Astrocyte (in vitro differentiated cells and primary cell): ENCODE measurements around the gene AURKAIP1. TPM values are rescaled to one million over a fixed set of nuclear protein-coding genes. Genes with fewer than 3 reads are reported as not detected.
"Not testable (repeated sequence)": the region's sequence is repeated elsewhere in the genome, so short reads cannot be mapped to it uniquely, and the experiment has no call there.

Source experiments
- DNase-seq: peaks from one replicate; pipeline ENCODE4 v3.0.0-alpha.2; 2010; ENCODE audit warnings: low read depth
- FAIRE-seq: peaks from 2 replicates; lab custom pipeline; 2011; peaks lifted over from hg19 to GRCh38; lab: Jason Lieb, UNC
- H2AFZ ChIP-seq: 2 replicates; pipeline ENCODE4 v1.6.0; 2012; ENCODE audit warnings: low read depth, low read length, inconsistent platforms
- H3K27ac ChIP-seq: 2 replicates; pipeline ENCODE4 v1.5.1; 2011; ENCODE audit warnings: low read depth, low read length, inconsistent platforms
- H3K27me3 ChIP-seq: 2 replicates; pipeline ENCODE4 v1.6.0; 2011; ENCODE audit warnings: low read length, inconsistent platforms; ENCODE audit not compliant: insufficient read depth
- H3K36me3 ChIP-seq: 2 replicates; pipeline ENCODE4 v1.5.1; 2011; ENCODE audit warnings: low read length, inconsistent platforms; ENCODE audit not compliant: insufficient read depth
- H3K4me1 ChIP-seq: 2 replicates; pipeline ENCODE4 v1.5.1; 2011; ENCODE audit warnings: low read length, inconsistent platforms; ENCODE audit not compliant: insufficient read depth
- H3K4me2 ChIP-seq: 2 replicates; pipeline ENCODE4 v1.6.0; 2012; ENCODE audit warnings: low read length, inconsistent platforms
- H3K4me3 ChIP-seq: 2 replicates; pipeline ENCODE4 v1.5.1; 2011; ENCODE audit warnings: low read depth, mild to moderate bottlenecking, low read length, inconsistent platforms; ENCODE audit not compliant: insufficient read depth
- H3K79me2 ChIP-seq: 2 replicates; pipeline ENCODE4 v1.6.0; 2012; ENCODE audit warnings: mild to moderate bottlenecking, low read length, inconsistent platforms; ENCODE audit not compliant: insufficient read depth
- H3K9ac ChIP-seq: 2 replicates; pipeline ENCODE4 v1.6.0; 2012; ENCODE audit warnings: mild to moderate bottlenecking, low read length, inconsistent platforms
- H3K9me3 ChIP-seq: 2 replicates; pipeline ENCODE4 v1.5.1; 2012; ENCODE audit warnings: low read depth, mild to moderate bottlenecking, low read length, inconsistent platforms; ENCODE audit not compliant: insufficient read depth
- H4K20me1 ChIP-seq: 2 replicates; pipeline ENCODE4 v1.6.0; 2012; ENCODE audit warnings: low read length, inconsistent platforms; ENCODE audit not compliant: insufficient read depth
- H3K27ac Mint-ChIP-seq: one replicate; pipeline ENCODE4 v1.8.0; 2021; ENCODE audit warnings: mild to moderate bottlenecking, mixed read lengths; ENCODE audit not compliant: unreplicated experiment
- H3K27me3 Mint-ChIP-seq: one replicate; pipeline ENCODE4 v1.8.0; 2021; ENCODE audit warnings: low read depth, mixed read lengths; ENCODE audit not compliant: unreplicated experiment
- H3K36me3 Mint-ChIP-seq: one replicate; pipeline ENCODE4 v1.8.0; 2021; ENCODE audit warnings: low read depth, mixed read lengths; ENCODE audit not compliant: unreplicated experiment
- H3K4me1 Mint-ChIP-seq: one replicate; pipeline ENCODE4 v1.8.0; 2021; ENCODE audit warnings: low read depth, mixed read lengths; ENCODE audit not compliant: unreplicated experiment
- H3K4me3 Mint-ChIP-seq: one replicate; pipeline ENCODE4 v1.8.0; 2021; ENCODE audit warnings: mild to moderate bottlenecking, moderate library complexity, mixed read lengths; ENCODE audit not compliant: unreplicated experiment
- H3K9me3 Mint-ChIP-seq: one replicate; pipeline ENCODE4 v1.8.0; 2021; ENCODE audit warnings: mild to moderate bottlenecking, mixed read lengths; ENCODE audit not compliant: unreplicated experiment
- EZH2 ChIP-seq: IDR thresholded peaks from 2 replicates; pipeline ENCODE4 v1.6.1; 2012; ENCODE audit warnings: mild to moderate bottlenecking, low read length, inconsistent platforms; ENCODE audit not compliant: insufficient read depth
- total RNA-seq: library from RNA; stranded (reverse); gene quantifications from 2 replicates; pipeline ENCODE4 v1.2.1, GENCODE V29; 2021
- TF ChIP-seq, protein P1 (sequence below): IDR thresholded peaks from 2 replicates; pipeline ENCODE4 v1.5.1; 2011; ENCODE audit warnings: low read depth, mild to moderate bottlenecking, inconsistent platforms, low read length, moderate library complexity; ENCODE audit not compliant: insufficient read depth

Gene AURKAIP1
- total RNA-seq, 1 donor from 2014 or later = 135 TPM

DNA sequence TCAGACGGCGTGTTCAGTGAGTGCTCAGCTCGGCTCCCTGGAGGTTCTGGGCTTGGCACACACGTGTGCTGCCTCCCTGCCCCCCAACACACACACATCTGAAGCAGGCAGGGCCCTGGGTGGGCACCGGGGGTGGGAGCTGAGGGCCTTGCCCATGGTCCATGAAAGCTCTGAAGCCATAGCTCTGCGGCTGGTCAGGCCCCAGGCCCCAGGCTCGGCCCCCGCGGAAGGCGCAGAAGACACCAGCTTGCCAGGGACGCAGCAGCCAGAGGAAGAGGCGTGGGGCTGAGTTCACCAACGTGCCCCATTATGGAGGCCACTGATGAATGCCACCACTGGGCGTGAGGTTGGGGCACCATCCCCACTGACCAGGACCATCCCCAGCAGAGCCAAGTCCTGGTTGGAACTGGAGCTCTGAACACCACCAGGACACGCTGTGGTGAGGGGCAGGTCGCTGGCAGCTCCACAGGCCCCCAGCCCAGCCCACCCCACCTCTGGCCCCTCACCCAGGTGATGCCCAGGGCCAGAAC is 4.2 kb downstream of the AURKAIP1 start:
- Histone ChIP-seq H3K27ac (no peak overlapping the region), H3K4me1 (peaks cover 14% of the 10 kb centered on the region), H4K20me1 (peaks cover 26% of the 10 kb centered on the region), H3K9me3 (peaks cover 8% of the 10 kb centered on the region), H3K4me2 (no peak overlapping the region), H3K9ac (no peak overlapping the region), H3K27me3 (no peaks in the 10 kb centered on the region), H3K79me2 (peaks cover 34% of the 10 kb centered on the region), H2AFZ (no peak overlapping the region), H3K4me3 (no peak overlapping the region), H3K36me3 (peaks cover 3% of the 10 kb centered on the region)
- Mint-ChIP-seq H3K4me1 (peaks cover 10% of the 10 kb centered on the region), H3K27me3 (no peaks in the 10 kb centered on the region), H3K9me3 (no peaks in the 10 kb centered on the region), H3K4me3 (no peak overlapping the region), H3K27ac (no peak overlapping the region), H3K36me3 (no peaks in the 10 kb centered on the region)
- TF ChIP-seq, protein P1, sequence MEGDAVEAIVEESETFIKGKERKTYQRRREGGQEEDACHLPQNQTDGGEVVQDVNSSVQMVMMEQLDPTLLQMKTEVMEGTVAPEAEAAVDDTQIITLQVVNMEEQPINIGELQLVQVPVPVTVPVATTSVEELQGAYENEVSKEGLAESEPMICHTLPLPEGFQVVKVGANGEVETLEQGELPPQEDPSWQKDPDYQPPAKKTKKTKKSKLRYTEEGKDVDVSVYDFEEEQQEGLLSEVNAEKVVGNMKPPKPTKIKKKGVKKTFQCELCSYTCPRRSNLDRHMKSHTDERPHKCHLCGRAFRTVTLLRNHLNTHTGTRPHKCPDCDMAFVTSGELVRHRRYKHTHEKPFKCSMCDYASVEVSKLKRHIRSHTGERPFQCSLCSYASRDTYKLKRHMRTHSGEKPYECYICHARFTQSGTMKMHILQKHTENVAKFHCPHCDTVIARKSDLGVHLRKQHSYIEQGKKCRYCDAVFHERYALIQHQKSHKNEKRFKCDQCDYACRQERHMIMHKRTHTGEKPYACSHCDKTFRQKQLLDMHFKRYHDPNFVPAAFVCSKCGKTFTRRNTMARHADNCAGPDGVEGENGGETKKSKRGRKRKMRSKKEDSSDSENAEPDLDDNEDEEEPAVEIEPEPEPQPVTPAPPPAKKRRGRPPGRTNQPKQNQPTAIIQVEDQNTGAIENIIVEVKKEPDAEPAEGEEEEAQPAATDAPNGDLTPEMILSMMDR = no peak
- no peak for TF ChIP-seq EZH2
- FAIRE-seq (no peak), DNase-seq (no peak)

DNA sequence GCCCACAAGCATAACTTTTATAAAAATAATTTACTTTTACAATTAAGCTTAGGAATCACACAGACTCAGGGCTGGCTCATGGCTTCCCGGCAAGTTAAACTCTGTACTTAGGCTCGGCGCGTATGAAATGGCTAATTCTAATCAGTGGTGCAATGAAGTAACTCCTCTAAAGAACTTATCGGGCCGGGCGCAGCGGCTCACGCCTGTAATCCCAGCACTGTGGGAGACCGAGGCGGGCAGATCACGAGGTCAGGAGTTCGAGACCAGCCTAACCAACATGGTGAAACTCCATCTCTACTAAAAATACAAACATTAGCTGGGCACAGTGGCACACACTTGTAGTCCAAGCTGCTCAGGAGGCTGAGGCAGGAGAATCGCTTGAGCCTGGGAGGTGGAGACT is 4.9 kb downstream of the AURKAIP1 start:
- H3K9me3 Mint-ChIP-seq, H3K9me3 ChIP-seq, H3K9ac ChIP-seq, H3K4me3 Mint-ChIP-seq, H3K27me3 ChIP-seq, H3K4me3 ChIP-seq, H3K4me2 ChIP-seq, H3K4me1 Mint-ChIP-seq, FAIRE-seq, H3K27ac ChIP-seq, DNase-seq, H3K36me3 ChIP-seq, H3K27ac Mint-ChIP-seq, H2AFZ ChIP-seq, H3K36me3 Mint-ChIP-seq, H3K27me3 Mint-ChIP-seq: not testable (repeated sequence)
- Histone ChIP-seq H3K79me2 (peaks cover 34% of the 10 kb centered on the region), H4K20me1 (peaks cover 26% of the 10 kb centered on the region), H3K4me1 (peaks cover 14% of the 10 kb centered on the region)

DNA sequence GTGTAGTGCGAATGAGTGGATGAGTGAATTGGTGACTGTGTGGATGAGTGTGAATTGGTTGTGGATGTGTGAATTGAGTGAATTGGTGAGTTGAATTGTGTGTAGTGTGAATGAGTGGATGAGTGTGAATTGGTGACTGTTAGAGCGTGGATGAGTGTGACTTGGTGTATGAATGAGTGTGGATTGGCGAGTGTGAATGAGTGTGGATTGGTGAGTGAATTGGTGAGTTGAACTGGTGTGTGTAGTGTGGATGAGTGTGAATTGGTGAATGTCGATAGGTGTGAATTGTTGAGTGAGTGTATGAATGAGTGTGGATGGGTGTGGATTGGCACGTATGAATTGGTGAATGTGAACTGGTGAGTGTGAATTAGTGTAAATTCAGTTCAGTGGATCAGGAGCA is 7.7 kb downstream of the AURKAIP1 start:
- no peaks in the 10 kb centered on the region for H3K36me3 ChIP-seq
- Mint-ChIP-seq H3K4me3 (no peak overlapping the region), H3K27me3 (no peaks in the 10 kb centered on the region), H3K27ac (no peak overlapping the region), H3K9me3 (no peaks in the 10 kb centered on the region), H3K4me1 (peaks cover 2% of the 10 kb centered on the region), H3K36me3 (peaks cover 1% of the 10 kb centered on the region)
- no peak overlapping the region for H2AFZ ChIP-seq
- peaks cover 8% of the 10 kb centered on the region for H3K9me3 ChIP-seq
- H3K27me3 ChIP-seq = no peaks in the 10 kb centered on the region
- DNase-seq (peak; percentile 17), FAIRE-seq (no peak)
- no peak overlapping the region for H3K4me3 ChIP-seq
- H3K27ac ChIP-seq = no peak overlapping the region
- H3K4me1 ChIP-seq = peaks cover 6% of the 10 kb centered on the region
- H4K20me1 ChIP-seq = peaks cover 11% of the 10 kb centered on the region
- no peak overlapping the region for H3K9ac ChIP-seq
- TF ChIP-seq EZH2 = no peak
- TF ChIP-seq, protein P1 = no peak
- H3K79me2 ChIP-seq = peaks cover 10% of the 10 kb centered on the region
- H3K4me2 ChIP-seq = no peak overlapping the region
